Neural crest cell (in vitro differentiated cells): ENCODE data around the gene MEX3D. TPM values are rescaled to one million over a fixed set of nuclear protein-coding genes. Genes with fewer than 3 reads are reported as not detected.

Experiments
- DNase-seq: peaks from one replicate; pipeline ENCODE4 v3.0.0; 2021; ENCODE audit warnings: low read depth, mixed read lengths, low spot score
- H3K27ac Mint-ChIP-seq: one replicate; pipeline ENCODE4 v1.8.0; 2021; ENCODE audit warnings: mild to moderate bottlenecking, mixed read lengths; ENCODE audit not compliant: unreplicated experiment
- H3K27me3 Mint-ChIP-seq: 2 replicates; pipeline ENCODE4 v1.8.0; 2021; ENCODE audit warnings: low read depth, mild to moderate bottlenecking, mixed read lengths
- H3K36me3 Mint-ChIP-seq: 2 replicates; pipeline ENCODE4 v1.8.0; 2021; ENCODE audit warnings: low read depth, mild to moderate bottlenecking, mixed read lengths
- H3K4me1 Mint-ChIP-seq: 2 replicates; pipeline ENCODE4 v1.8.0; 2021; ENCODE audit warnings: mixed read lengths
- H3K4me3 Mint-ChIP-seq: one replicate; pipeline ENCODE4 v1.8.0; 2021; ENCODE audit warnings: mild to moderate bottlenecking, mixed read lengths
- H3K9me3 Mint-ChIP-seq: 2 replicates; pipeline ENCODE4 v1.8.0; 2021; ENCODE audit warnings: mixed read lengths
- total RNA-seq: library from RNA; stranded (reverse); gene quantifications from 2 replicates; pipeline ENCODE4 v1.2.1, GENCODE V29; 2021
- TF ChIP-seq, protein P1 (sequence below): fragments of 200-600 bp; sonication (generic); conservative IDR thresholded peaks from 2 replicates; pipeline ENCODE4 v1.5.0; 2021; ENCODE audit warnings: antibody characterized with exemption, mild to moderate bottlenecking

The MEX3D gene
- total RNA-seq, 1 donor from 2014 or later, result 103 TPM

DNA sequence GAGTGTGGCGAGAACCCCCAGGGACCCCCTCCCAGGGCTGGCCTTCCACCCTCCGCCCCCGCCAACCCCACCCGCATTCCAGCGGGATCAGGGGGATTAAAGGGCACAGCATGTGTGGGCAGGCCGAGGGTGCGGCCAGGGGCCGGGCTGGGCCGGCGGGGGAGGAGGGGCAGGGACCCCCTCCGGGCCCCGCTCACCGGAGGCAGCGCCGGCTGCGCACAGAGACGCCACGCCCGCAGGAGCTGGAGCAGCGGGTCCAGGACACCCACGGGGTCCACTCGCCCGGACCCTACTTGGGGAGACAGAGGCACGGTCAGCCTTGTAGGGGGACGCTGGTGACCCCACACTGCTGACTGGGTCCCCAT, 57.7 kb downstream of the MEX3D start:
- Mint-ChIP-seq H3K4me1 (peaks cover 10% of the 10 kb centered on the region), H3K36me3 (no peaks in the 10 kb centered on the region), H3K9me3 (peaks cover 2% of the 10 kb centered on the region), H3K27ac (no peak overlapping the region), H3K4me3 (no peak overlapping the region), H3K27me3 (peaks cover 61% of the 10 kb centered on the region)
- DNase-seq, result no peak
- TF ChIP-seq, protein P1, sequence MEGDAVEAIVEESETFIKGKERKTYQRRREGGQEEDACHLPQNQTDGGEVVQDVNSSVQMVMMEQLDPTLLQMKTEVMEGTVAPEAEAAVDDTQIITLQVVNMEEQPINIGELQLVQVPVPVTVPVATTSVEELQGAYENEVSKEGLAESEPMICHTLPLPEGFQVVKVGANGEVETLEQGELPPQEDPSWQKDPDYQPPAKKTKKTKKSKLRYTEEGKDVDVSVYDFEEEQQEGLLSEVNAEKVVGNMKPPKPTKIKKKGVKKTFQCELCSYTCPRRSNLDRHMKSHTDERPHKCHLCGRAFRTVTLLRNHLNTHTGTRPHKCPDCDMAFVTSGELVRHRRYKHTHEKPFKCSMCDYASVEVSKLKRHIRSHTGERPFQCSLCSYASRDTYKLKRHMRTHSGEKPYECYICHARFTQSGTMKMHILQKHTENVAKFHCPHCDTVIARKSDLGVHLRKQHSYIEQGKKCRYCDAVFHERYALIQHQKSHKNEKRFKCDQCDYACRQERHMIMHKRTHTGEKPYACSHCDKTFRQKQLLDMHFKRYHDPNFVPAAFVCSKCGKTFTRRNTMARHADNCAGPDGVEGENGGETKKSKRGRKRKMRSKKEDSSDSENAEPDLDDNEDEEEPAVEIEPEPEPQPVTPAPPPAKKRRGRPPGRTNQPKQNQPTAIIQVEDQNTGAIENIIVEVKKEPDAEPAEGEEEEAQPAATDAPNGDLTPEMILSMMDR, result no peak

DNA sequence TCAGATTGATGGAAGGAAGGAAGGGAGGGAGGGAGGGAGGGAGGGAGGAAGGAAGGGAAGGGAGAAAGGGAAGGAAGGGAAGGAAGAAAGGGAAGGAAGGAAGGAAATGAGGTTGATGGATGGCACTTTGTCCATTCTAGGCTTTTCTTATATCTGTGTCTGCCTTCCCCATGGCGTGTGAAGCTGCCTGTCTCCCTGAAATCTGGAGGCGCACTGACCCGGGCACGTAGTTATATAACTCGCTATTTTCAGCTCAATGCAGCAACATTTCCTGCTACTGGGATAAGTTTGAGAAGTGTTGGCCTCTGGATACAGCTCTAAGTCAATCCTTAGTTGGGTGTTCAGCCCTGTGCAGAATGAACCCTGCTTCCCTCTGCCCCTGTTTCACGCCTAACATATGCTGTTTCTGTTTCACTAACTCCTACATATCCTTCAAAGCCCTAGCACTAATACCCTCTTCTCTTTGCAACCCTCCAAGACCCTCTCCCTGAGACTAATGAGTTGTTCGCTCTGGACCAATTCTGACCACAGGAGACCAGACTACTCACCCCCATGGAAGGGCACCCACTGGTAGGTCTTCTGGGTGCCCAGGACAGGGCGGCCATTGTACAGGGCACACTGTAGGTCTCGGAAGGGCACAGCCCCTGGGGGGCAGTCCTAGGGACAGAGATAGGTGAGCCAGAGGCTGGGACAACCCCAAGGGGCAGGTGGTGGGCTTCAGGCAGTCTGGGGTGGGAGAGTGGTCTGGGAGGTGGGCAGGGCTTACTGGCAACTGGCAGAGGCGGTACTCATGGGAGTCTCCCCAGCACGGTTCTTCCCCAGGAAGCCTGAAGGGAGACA, 58.3 kb downstream of the MEX3D start:
- H3K4me3 Mint-ChIP-seq, result peak overlapping the region; percentile 32
- H3K9me3 Mint-ChIP-seq, result peaks cover 2% of the 10 kb centered on the region
- peaks cover 10% of the 10 kb centered on the region for H3K4me1 Mint-ChIP-seq
- TF ChIP-seq, protein P1, result no peak
- peaks cover 62% of the 10 kb centered on the region for H3K27me3 Mint-ChIP-seq
- H3K27ac Mint-ChIP-seq, result no peak overlapping the region
- H3K36me3 Mint-ChIP-seq, result no peaks in the 10 kb centered on the region
- no peak for DNase-seq

DNA sequence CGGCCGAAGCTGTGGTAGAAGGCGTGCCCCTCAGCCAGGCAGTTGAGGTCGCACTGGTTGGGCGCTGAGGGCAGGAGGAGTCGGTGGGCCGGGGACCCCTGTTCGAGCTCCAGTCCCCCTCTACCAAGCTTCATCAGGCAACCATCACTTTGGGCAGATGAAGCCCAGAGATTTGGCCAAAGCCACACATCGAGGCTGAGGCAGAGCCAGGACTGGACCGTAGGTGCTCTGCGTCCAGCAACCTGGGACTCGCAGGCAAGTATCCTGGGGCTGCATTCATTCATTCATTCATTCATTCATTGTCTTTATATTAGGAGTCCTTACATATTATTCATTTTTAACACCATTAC, 59.6 kb downstream of the MEX3D start:
- Mint-ChIP-seq H3K27ac (no peak overlapping the region), H3K4me3 (peak overlapping the region; percentile 88), H3K27me3 (peaks cover 66% of the 10 kb centered on the region), H3K9me3 (peaks cover 2% of the 10 kb centered on the region), H3K4me1 (peaks cover 14% of the 10 kb centered on the region), H3K36me3 (no peaks in the 10 kb centered on the region)
- TF ChIP-seq, protein P1, result no peak
- DNase-seq, result no peak

DNA sequence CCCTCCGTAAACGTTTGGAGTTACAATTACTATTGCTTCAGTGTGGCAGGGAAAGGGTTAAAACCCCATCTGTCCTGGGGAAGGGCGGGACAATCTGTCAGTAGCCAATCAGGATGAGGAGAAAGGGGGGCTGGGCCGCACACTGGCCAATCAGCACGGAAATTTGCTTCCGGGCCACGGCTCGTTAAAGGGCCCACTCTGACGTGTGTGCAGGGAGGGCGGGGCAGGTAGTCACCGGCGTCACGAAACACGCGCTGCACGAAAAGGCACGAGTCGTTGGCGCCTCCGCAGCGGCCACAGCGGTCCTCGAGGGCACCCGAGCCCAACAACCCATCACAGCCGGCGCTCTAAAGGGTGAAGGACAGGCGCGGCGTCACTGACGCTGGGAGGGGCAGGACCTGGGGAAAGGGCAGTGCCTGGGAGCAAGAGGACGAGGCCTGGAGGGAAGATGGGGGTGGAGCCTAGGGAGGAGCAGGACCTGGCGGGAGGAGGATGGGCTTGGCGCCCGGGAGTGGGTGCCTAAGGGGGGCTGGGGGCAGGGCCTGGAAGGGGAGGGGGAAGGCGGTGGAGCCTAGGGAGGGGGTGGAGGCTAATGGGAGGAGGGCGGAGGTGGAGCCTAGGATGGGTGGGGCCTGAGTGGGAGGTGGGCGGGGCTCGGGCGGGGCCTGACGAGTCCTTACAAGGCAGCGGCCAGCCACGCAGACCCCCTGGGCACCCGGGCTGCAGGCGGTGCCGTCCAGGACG, 60.2 kb downstream of the MEX3D start:
- Mint-ChIP-seq H3K36me3 (no peaks in the 10 kb centered on the region), H3K27ac (peak overlapping the region; percentile 99), H3K4me3 (peak overlapping the region; percentile 88), H3K4me1 (peaks cover 14% of the 10 kb centered on the region), H3K27me3 (peaks cover 71% of the 10 kb centered on the region), H3K9me3 (peaks cover 2% of the 10 kb centered on the region)
- peak; percentile 93 for DNase-seq
- TF ChIP-seq, protein P1, result no peak

DNA sequence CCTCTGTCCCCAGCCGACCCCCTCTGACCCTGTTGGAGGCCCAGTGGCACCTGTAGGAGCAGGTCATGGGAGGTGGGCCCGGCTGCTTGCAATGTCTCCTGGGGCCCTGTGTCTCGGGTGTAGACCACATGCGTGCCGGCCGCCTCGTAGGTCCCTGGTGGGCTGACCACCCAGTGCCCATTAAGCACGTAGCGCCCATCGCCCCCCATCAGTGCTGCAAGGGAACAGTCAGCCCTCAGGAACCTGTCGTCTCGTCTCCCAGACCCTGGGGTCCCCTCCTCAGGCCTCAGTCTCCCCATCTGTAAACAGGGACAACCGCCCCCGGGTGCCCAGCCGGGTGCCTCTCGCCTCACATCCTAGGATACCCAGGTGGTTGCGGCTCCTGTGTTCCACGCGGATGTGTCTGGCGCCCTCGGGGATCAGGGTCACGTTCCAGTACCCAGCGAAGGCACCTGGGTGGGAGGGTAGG, 60.9 kb downstream of the MEX3D start:
- no peak overlapping the region for H3K27ac Mint-ChIP-seq
- H3K36me3 Mint-ChIP-seq, result no peaks in the 10 kb centered on the region
- peaks cover 2% of the 10 kb centered on the region for H3K9me3 Mint-ChIP-seq
- H3K4me3 Mint-ChIP-seq, result no peak overlapping the region
- TF ChIP-seq, protein P1, result no peak
- H3K27me3 Mint-ChIP-seq, result peaks cover 69% of the 10 kb centered on the region
- DNase-seq, result no peak
- H3K4me1 Mint-ChIP-seq, result peaks cover 14% of the 10 kb centered on the region
